Inflammatory macrophage treated with lipopolysaccharide for 4 hours (primary cell): ENCODE data around the gene RABGAP1L.
A peak's percentile ranks its signal among the peaks of the same experiment; 100 is the strongest.
"Not testable (repeated sequence)": the region's sequence is repeated elsewhere in the genome, so short reads cannot be mapped to it uniquely, and the experiment has no call there.

ENCODE experiments used
- DNase-seq: peaks from one replicate; pipeline ENCODE4 v3.0.0-alpha.2; 2020

The RABGAP1L gene

GRCh38 chr1:174786358-174786757 is 627.0 kb downstream of the RABGAP1L start:
- DNase-seq: no peak

GRCh38 chr1:174786760-174787159 is 627.4 kb downstream of the RABGAP1L start:
- no peak for DNase-seq

- DNase-seq: peak; percentile 16
These were observed 629.7 kb downstream of the RABGAP1L start for GRCh38 chr1:174788981-174789380.

GRCh38 chr1:174789399-174789798 is 630.1 kb downstream of the RABGAP1L start:
- DNase-seq: peak; percentile 6

GRCh38 chr1:174791863-174792262 is 632.5 kb downstream of the RABGAP1L start:
- no peak for DNase-seq

GRCh38 chr1:174794861-174795260 is 635.5 kb downstream of the RABGAP1L start:
- DNase-seq: no peak

- DNase-seq: no peak
These were observed 636.5 kb downstream of the RABGAP1L start for GRCh38 chr1:174795806-174796205.

GRCh38 chr1:174797398-174797797 is 638.1 kb downstream of the RABGAP1L start:
- no peak for DNase-seq

GRCh38 chr1:174799136-174799479 is 639.8 kb downstream of the RABGAP1L start:
- peak; percentile 9 for DNase-seq

- no peak for DNase-seq
These were observed 641.0 kb downstream of the RABGAP1L start for GRCh38 chr1:174800216-174800851.

GRCh38 chr1:174800876-174801275 is 641.6 kb downstream of the RABGAP1L start:
- DNase-seq: no peak

GRCh38 chr1:174809755-174810280 is 650.5 kb downstream of the RABGAP1L start:
- DNase-seq: no peak

GRCh38 chr1:174812016-174812415 is 652.7 kb downstream of the RABGAP1L start:
- no peak for DNase-seq

- DNase-seq: no peak
These were observed 653.3 kb downstream of the RABGAP1L start for GRCh38 chr1:174812656-174813055.

GRCh38 chr1:174815036-174815435 is 655.7 kb downstream of the RABGAP1L start:
- no peak for DNase-seq

- DNase-seq: peak; percentile 45
These were observed 656.2 kb downstream of the RABGAP1L start for GRCh38 chr1:174815474-174815908.

- DNase-seq: not testable (repeated sequence)
These were observed 657.3 kb downstream of the RABGAP1L start for GRCh38 chr1:174816621-174817020.

- no peak for DNase-seq
These were observed 658.8 kb downstream of the RABGAP1L start for GRCh38 chr1:174818014-174818616.

GRCh38 chr1:174818951-174819350 is 659.6 kb downstream of the RABGAP1L start:
- DNase-seq: no peak

GRCh38 chr1:174819596-174819995 is 660.3 kb downstream of the RABGAP1L start:
- DNase-seq: no peak

GRCh38 chr1:174825127-174825526 is 665.8 kb downstream of the RABGAP1L start:
- no peak for DNase-seq

GRCh38 chr1:174825806-174826205 is 666.5 kb downstream of the RABGAP1L start:
- DNase-seq: no peak

- no peak for DNase-seq
These were observed 668.9 kb downstream of the RABGAP1L start for GRCh38 chr1:174828264-174828663.

GRCh38 chr1:174829990-174830389 is 670.7 kb downstream of the RABGAP1L start:
- DNase-seq: no peak

GRCh38 chr1:174836543-174836942 is 677.2 kb downstream of the RABGAP1L start:
- no peak for DNase-seq
